Immature natural killer cell (primary cell): Measurements from ENCODE around the gene HIF3A. TPM values are rescaled to one million over a fixed set of nuclear protein-coding genes. Genes with fewer than 3 reads are reported as not detected.
"Not testable (repeated sequence)": the region's sequence is repeated elsewhere in the genome, so short reads cannot be mapped to it uniquely, and the experiment has no call there.

Experiments
- DNase-seq, 3 donors: peaks; one replicate each; pipeline ENCODE4 v3.0.0; 2022; ENCODE audit warnings: mixed read lengths in 1 of 3
- H3K27ac Mint-ChIP-seq, 6 donors: one replicate each; pipeline ENCODE4 v1.8.0; 2020; ENCODE audit warnings: mixed read lengths in 6 of 6, mild to moderate bottlenecking in 5 of 6, inconsistent platforms in 4 of 6, moderate library complexity in 3 of 6
- H3K27me3 Mint-ChIP-seq, 3 donors: one replicate each; pipeline ENCODE4 v1.8.0; 2020 to 2021; ENCODE audit warnings: low read depth in 3 of 3, mild to moderate bottlenecking in 3 of 3, mixed read lengths in 3 of 3, moderate library complexity in 3 of 3, inconsistent platforms in 1 of 3
- H3K36me3 Mint-ChIP-seq, 3 donors: one replicate each; pipeline ENCODE4 v1.8.0; 2020; ENCODE audit warnings: mixed read lengths in 3 of 3, inconsistent platforms in 2 of 3, mild to moderate bottlenecking in 2 of 3
- H3K4me1 Mint-ChIP-seq, 2 donors: one replicate each; pipeline ENCODE4 v1.8.0; 2020; ENCODE audit warnings: inconsistent platforms in 2 of 2, mild to moderate bottlenecking in 2 of 2, mixed read lengths in 2 of 2, moderate library complexity in 1 of 2
- H3K4me3 Mint-ChIP-seq, 5 donors: one replicate each; pipeline ENCODE4 v1.8.0; 2020; ENCODE audit warnings: mild to moderate bottlenecking in 5 of 5, mixed read lengths in 5 of 5, inconsistent platforms in 3 of 5, moderate library complexity in 3 of 5
- H3K9me3 Mint-ChIP-seq, 6 donors: one replicate each; pipeline ENCODE4 v1.8.0; 2020; ENCODE audit warnings: mild to moderate bottlenecking in 6 of 6, mixed read lengths in 6 of 6, inconsistent platforms in 4 of 6, moderate library complexity in 3 of 6
- polyA plus RNA-seq, 3 donors: library from polyadenylated mRNA; unstranded; fragments of 300-500 nt; fragmentation: Illumina TruSeq; gene quantifications; one replicate each; pipeline ENCODE4 v1.2.3, GENCODE V29; 2021

HIF3A gene
- polyA plus RNA-seq, result not detected

GRCh38 chr19:46296722-46297461 is at the start of gene HIF3A:
TSS of gene HIF3A (plus strand) at chr19:46297042. CDS start at chr19:46297077, 35 bp downstream.
- Mint-ChIP-seq H3K9me3 (peaks cover 0 to 1% (median 0%) of the 10 kb centered on the region in 6 donors), H3K4me3 (peak within 1 kb of the TSS in 1 of 5 donors; percentile 6), H3K4me1 (no peaks in the 10 kb centered on the region), H3K36me3 (peaks cover 0 to 3% (median 0%) of the 10 kb centered on the region in 3 donors), H3K27ac (no peak within 1 kb of the TSS), H3K27me3 (peaks cover 7 to 16% (median 10%) of the 10 kb centered on the region in 3 donors)
- DNase-seq, result no peak

GRCh38 chr19:46250076-46250735 is 46.6 kb upstream of the HIF3A start:
- H3K9me3 Mint-ChIP-seq, result no peaks in the 10 kb centered on the region
- no peaks in the 10 kb centered on the region for H3K36me3 Mint-ChIP-seq
- H3K27ac Mint-ChIP-seq, result no peak overlapping the region
- H3K27me3 Mint-ChIP-seq, result peaks cover 13 to 20% (median 18%) of the 10 kb centered on the region in 3 donors
- peaks cover 0 to 6% of the 10 kb centered on the region in 2 donors for H3K4me1 Mint-ChIP-seq
- no peak overlapping the region for H3K4me3 Mint-ChIP-seq
- no peak for DNase-seq

- H3K4me1 Mint-ChIP-seq, result peaks cover 0 to 6% of the 10 kb centered on the region in 2 donors
- H3K36me3 Mint-ChIP-seq, result no peaks in the 10 kb centered on the region
- DNase-seq, result no peak
- H3K4me3 Mint-ChIP-seq, result no peak overlapping the region
- no peak overlapping the region for H3K27ac Mint-ChIP-seq
- H3K9me3 Mint-ChIP-seq, result no peaks in the 10 kb centered on the region
- peaks cover 15 to 24% (median 18%) of the 10 kb centered on the region in 3 donors for H3K27me3 Mint-ChIP-seq
Observed at GRCh38 chr19:46251416-46251815, 45.4 kb upstream of the HIF3A start.

- no peak overlapping the region for H3K4me3 Mint-ChIP-seq
- H3K4me1 Mint-ChIP-seq, result peaks cover 0 to 6% of the 10 kb centered on the region in 2 donors
- no peaks in the 10 kb centered on the region for H3K9me3 Mint-ChIP-seq
- no peaks in the 10 kb centered on the region for H3K36me3 Mint-ChIP-seq
- no peak overlapping the region for H3K27ac Mint-ChIP-seq
- no peak for DNase-seq
- H3K27me3 Mint-ChIP-seq, result peaks cover 8 to 36% (median 22%) of the 10 kb centered on the region in 3 donors
Observed at GRCh38 chr19:46254776-46255175, 42.1 kb upstream of the HIF3A start.

- H3K27ac Mint-ChIP-seq, result no peak overlapping the region
- H3K9me3 Mint-ChIP-seq, result no peaks in the 10 kb centered on the region
- peaks cover 0 to 6% of the 10 kb centered on the region in 2 donors for H3K4me1 Mint-ChIP-seq
- H3K27me3 Mint-ChIP-seq, result peaks cover 8 to 45% (median 29%) of the 10 kb centered on the region in 3 donors
- no peaks in the 10 kb centered on the region for H3K36me3 Mint-ChIP-seq
- no peak overlapping the region for H3K4me3 Mint-ChIP-seq
- DNase-seq, result no peak
Observed at GRCh38 chr19:46256855-46257254, 40.0 kb upstream of the HIF3A start.

- Mint-ChIP-seq H3K4me1 (peaks cover 16 to 17% of the 10 kb centered on the region in 2 donors), H3K27me3 (peaks cover 25 to 52% (median 45%) of the 10 kb centered on the region in 3 donors)
- not testable (repeated sequence) for DNase-seq, H3K27ac Mint-ChIP-seq, H3K4me3 Mint-ChIP-seq, H3K36me3 Mint-ChIP-seq, H3K9me3 Mint-ChIP-seq
Observed at GRCh38 chr19:46261501-46261900, 35.3 kb upstream of the HIF3A start.

- Mint-ChIP-seq H3K27ac (peak overlapping the region; percentile 74 to 89 (median 84)), H3K27me3 (peaks cover 29 to 54% (median 45%) of the 10 kb centered on the region in 3 donors), H3K4me1 (peaks cover 16 to 17% of the 10 kb centered on the region in 2 donors), H3K4me3 (peak overlapping the region; percentile 48 to 75 (median 61))
- peak; percentile 85 to 90 (median 87) for DNase-seq
- not testable (repeated sequence) for H3K9me3 Mint-ChIP-seq, H3K36me3 Mint-ChIP-seq
Observed at GRCh38 chr19:46262684-46263296, 34.1 kb upstream of the HIF3A start.

GRCh38 chr19:46264801-46265200 is 32.0 kb upstream of the HIF3A start:
- peaks cover 33 to 51% (median 36%) of the 10 kb centered on the region in 3 donors for H3K27me3 Mint-ChIP-seq
- H3K9me3 Mint-ChIP-seq, H3K27ac Mint-ChIP-seq, DNase-seq, H3K4me3 Mint-ChIP-seq, H3K36me3 Mint-ChIP-seq: not testable (repeated sequence)
- H3K4me1 Mint-ChIP-seq, result peaks cover 21 to 30% of the 10 kb centered on the region in 2 donors

GRCh38 chr19:46265217-46265828 is 31.5 kb upstream of the HIF3A start:
- Mint-ChIP-seq H3K4me3 (peak overlapping the region in 2 of 5 donors; percentile 17 to 27), H3K36me3 (no peaks in the 10 kb centered on the region), H3K9me3 (peaks cover 0 to 3% (median 0%) of the 10 kb centered on the region in 6 donors), H3K27ac (no peak overlapping the region), H3K4me1 (peaks cover 21 to 30% of the 10 kb centered on the region in 2 donors), H3K27me3 (peaks cover 33 to 47% (median 39%) of the 10 kb centered on the region in 3 donors)
- DNase-seq, result peak; percentile 71 to 80 (median 75)

- H3K4me1 Mint-ChIP-seq, result peaks cover 7 to 19% of the 10 kb centered on the region in 2 donors
- peak overlapping the region in 1 of 6 donors; percentile 54 for H3K27ac Mint-ChIP-seq
Observed at GRCh38 chr19:46269101-46269500, 27.7 kb upstream of the HIF3A start.

GRCh38 chr19:46270521-46271256 is 26.2 kb upstream of the HIF3A start:
- no peak overlapping the region for H3K27ac Mint-ChIP-seq
- H3K4me1 Mint-ChIP-seq, result peaks cover 6 to 19% of the 10 kb centered on the region in 2 donors
- peaks cover 15 to 37% (median 24%) of the 10 kb centered on the region in 3 donors for H3K27me3 Mint-ChIP-seq
- DNase-seq, result no peak
- no peaks in the 10 kb centered on the region for H3K36me3 Mint-ChIP-seq
- no peak overlapping the region for H3K4me3 Mint-ChIP-seq
- H3K9me3 Mint-ChIP-seq, result peaks cover 0 to 3% (median 0%) of the 10 kb centered on the region in 6 donors

More at GRCh38 chr19:46269101-46269500, 27.7 kb upstream of the HIF3A start:
- peaks cover 0 to 3% (median 0%) of the 10 kb centered on the region in 6 donors for H3K9me3 Mint-ChIP-seq
- peak overlapping the region in 1 of 5 donors; percentile 17 for H3K4me3 Mint-ChIP-seq
- peak; percentile 32 to 58 (median 53) for DNase-seq
- H3K27me3 Mint-ChIP-seq, result peaks cover 26 to 42% (median 35%) of the 10 kb centered on the region in 3 donors
- H3K36me3 Mint-ChIP-seq, result no peaks in the 10 kb centered on the region

- no peaks in the 10 kb centered on the region for H3K36me3 Mint-ChIP-seq
- peaks cover 14 to 33% (median 21%) of the 10 kb centered on the region in 3 donors for H3K27me3 Mint-ChIP-seq
- DNase-seq, result no peak
- H3K4me1 Mint-ChIP-seq, result peaks cover 6 to 19% of the 10 kb centered on the region in 2 donors
- H3K4me3 Mint-ChIP-seq, result no peak overlapping the region
- H3K27ac Mint-ChIP-seq, result no peak overlapping the region
- H3K9me3 Mint-ChIP-seq, result peaks cover 0 to 3% (median 0%) of the 10 kb centered on the region in 6 donors
Observed at GRCh38 chr19:46271481-46272197, 25.2 kb upstream of the HIF3A start.
